B cell (primary cell): ENCODE data around the gene FRMD3.

Experiments
- EZH2 ChIP-seq: IDR thresholded peaks from 2 replicates; pipeline ENCODE4 v1.6.1; 2012; ENCODE audit warnings: borderline replicate concordance, low read depth, mild to moderate bottlenecking, moderate library complexity, low read length; ENCODE audit not compliant: insufficient read depth, poor library complexity, severe bottlenecking
- TF ChIP-seq, protein P1 (sequence below): fragments of 200-600 bp; IDR thresholded peaks from one replicate; pipeline ENCODE4 v1.8.0; 2022; ENCODE audit warnings: antibody characterized with exemption, mild to moderate bottlenecking

DNA sequence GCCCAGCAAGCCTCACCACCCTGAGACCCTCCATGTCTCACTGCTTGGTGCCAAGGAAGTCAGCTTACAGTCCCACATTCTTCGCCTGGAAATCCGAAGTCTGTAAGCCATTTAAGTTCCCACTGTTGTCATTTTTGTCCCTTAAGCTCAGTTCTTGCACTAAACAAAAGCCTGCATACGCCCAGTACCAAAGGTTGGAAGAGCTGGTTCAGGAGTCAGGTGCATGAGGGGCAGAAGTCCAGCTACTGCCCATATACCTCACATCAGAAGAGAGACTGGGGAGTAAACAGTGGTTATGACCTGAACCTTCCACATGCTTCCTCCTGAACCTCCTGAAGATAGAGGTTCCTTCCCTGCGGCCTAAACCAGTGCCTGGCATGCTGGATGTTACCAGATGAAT is 146.0 kb downstream of the FRMD3 start:
- TF ChIP-seq, protein P1, sequence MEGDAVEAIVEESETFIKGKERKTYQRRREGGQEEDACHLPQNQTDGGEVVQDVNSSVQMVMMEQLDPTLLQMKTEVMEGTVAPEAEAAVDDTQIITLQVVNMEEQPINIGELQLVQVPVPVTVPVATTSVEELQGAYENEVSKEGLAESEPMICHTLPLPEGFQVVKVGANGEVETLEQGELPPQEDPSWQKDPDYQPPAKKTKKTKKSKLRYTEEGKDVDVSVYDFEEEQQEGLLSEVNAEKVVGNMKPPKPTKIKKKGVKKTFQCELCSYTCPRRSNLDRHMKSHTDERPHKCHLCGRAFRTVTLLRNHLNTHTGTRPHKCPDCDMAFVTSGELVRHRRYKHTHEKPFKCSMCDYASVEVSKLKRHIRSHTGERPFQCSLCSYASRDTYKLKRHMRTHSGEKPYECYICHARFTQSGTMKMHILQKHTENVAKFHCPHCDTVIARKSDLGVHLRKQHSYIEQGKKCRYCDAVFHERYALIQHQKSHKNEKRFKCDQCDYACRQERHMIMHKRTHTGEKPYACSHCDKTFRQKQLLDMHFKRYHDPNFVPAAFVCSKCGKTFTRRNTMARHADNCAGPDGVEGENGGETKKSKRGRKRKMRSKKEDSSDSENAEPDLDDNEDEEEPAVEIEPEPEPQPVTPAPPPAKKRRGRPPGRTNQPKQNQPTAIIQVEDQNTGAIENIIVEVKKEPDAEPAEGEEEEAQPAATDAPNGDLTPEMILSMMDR = no peak
- no peak for TF ChIP-seq EZH2
